ENCODE measurements around the gene SNCA.

The SNCA gene

DNA sequence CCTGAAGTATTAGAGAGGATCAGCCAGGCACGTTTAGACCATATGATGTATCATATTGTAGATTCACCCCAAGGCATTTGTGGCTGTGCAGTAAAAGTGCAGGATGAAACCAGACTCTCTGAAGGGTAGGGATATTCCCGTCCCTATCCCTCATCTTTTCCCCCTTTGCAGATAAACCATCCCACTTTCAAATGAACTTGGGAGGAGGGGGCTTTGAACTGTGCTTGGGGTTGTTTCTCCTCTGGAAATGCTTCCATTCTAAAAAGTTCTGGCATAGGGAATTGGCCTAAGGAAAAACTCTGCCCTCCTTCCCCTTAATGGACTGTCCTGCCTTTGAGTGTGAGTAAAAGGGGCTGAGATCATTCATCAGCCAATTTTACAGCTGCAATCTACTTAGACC lies 23.8 kb downstream of the SNCA start:
- DNase-seq: no peak

DNA sequence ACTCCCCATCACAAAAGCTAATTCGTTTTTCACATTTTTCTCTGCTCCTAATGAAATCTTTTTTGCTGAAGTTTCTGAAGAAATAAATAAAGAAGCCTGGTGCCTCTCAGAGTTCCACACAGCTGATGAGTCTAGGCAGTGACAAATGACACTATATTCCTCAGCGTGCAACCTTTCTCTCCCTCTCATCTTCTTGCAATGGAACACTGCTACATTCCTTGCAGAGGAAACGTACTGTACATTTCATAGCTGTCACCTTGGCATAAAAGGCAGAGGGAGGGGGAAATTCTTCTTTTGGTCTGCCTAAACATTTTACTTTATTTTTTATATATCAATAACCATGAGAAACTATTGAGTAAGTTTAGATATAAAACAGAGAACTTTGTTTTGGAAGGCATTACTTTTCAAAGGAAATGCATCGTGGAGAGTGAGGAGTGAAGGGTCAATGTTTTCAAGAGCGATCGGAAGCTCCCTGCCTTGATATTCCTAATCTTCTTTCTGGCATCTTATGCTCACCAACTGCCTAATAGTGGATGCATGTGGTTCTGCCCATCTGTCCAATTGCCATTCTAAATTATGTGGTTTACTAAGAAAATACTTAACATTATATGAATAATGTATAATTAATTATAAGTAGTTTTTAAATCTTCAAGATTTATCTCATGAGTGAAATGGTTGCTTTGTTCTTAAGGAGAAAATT lies 29.4 kb downstream of the SNCA start:
- no peak for DNase-seq

DNA sequence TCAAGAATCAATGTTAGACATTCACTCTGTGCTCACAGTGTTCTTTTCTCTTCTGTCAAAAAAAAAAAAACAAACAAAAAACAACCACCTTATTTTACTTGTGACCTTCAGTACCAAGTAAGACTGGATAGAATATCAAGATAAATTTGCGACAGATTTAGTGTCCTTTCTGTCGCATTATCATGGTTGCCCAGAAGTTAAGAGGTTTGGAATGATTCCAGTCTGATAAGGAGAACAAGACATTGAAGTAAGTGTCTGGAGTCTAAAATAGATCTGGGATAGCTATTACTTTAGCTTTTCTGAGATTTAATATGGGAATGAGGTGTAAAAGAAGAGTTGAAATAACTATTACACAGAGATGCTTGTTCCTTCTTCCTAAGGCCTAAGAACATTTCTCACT lies 31.7 kb downstream of the SNCA start:
- peak; percentile 48 for DNase-seq

DNA sequence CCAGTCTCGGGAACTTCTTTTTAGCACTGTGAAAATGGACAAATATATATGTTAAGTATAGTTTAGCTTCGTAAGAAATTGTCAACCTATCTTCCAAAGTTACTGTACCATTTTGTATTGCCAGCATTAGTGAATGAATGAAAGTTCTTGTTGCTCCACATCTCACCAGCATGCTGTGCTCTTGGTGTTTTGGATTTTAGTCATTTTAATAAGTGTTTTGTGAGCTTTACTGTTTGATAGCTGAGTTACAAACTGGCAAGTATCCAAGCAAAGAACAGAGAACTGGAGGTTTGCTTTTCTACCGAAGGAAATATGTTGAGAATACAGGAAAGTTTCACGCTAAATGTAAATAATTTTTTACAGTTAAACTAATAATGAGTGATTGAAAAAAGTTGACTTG lies 33.0 kb downstream of the SNCA start:
- DNase-seq: no peak

DNA sequence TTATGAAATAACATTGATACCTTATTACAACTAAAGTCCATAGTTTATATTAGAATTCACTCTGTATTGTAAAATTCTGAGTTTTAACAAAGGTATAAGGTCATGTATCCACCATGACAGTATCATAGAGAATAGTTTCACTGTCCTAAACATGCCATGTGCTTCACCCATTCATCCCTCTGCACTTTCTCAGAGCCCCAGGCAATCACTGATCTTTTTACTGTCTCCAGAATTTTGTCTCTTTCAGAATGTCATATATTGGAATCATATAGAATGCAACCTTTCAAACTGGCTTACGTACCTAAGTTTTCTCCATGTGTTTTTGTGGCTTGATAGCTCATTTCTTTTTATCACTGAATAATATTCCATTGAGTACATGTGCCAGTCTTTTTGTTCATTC lies 33.9 kb downstream of the SNCA start:
- DNase-seq: no peak

DNA sequence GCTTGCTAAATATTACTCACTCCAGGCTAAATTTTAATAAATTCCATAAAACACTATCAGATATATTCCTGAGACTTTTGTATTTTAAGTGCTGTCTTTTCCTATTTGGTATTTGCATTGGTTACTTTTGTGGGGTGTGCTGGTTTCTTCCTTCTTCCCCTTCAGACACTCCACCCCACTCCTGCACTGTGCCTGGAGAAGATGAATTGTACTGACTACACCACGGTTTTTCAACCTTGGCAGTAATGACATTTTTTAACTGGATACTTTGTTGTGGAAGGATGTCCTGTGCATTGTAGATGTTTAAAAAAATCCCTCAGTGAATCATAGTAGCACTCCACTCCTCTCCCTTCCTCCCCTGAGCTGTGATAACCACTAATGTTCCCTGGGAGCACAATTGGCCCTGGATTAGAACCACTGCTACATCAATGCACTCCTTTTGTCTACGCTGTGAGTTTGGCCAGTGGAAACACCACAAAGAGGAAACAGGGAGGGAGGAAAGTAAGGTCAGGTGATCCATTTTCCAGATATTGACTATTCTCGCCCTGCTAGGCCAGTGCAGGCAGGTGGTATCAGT lies 36.3 kb downstream of the SNCA start:
- no peak for DNase-seq

DNA sequence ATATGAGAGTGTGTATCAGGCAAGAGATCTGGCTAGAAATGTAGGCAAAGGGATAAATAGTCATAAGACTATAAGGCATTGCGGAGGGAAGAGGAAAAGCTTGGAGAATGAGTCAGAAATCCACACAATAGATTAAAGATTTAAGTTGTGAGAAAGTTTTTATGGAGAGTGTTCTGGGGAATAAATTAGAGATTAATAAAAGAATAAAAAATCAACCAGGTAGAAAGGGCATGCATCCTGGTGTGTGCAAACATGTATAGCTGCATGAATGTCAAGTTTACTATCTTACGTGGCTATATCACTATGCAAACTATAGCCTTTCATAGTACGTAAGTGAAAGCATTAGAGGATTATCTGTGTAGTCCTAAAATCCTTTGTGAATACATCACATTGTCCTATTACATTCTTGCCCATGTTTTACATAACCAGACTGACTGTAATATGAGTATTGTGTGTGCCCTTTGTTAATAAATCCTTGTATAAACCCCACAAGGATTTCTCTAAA lies 36.9 kb downstream of the SNCA start:
- no peak for DNase-seq

DNA sequence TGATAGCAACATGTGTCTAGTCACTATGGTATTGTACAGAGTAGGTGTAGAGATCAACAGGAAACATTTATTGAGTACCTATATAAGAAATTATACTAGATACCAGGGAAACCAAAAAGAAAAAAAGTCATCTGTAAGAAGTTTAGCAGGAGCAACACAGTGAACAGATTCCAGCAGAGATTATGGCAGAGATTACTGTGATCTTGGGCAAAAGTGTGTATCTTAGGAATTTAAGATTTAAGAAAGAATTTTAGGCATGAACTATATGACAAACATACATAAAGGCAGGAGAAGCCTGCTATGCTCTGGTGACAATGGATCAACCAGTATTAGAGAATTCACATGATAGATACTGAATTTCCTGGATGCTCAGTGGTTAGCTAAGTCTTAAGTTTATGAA lies 37.9 kb downstream of the SNCA start:
- DNase-seq: no peak

DNA sequence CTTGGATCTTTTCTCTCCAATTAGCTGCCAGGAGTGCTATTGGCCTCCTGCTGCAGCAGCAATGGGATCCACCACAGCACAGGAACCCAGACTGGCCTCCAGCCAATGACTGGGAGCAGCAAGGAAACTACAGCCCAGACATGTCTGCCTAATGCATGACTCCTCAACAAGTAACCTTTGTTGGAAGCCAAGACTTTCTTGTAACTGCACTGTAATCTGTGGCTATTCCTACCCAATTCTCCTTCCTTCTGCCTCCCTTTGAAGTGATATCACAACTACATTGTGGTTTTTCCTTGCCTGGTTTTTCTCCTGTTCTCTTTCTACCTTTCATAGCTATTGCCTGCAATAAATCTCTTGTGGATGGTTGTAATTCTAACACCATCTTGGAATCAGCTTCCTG lies 39.8 kb downstream of the SNCA start:
- no peak for DNase-seq

DNA sequence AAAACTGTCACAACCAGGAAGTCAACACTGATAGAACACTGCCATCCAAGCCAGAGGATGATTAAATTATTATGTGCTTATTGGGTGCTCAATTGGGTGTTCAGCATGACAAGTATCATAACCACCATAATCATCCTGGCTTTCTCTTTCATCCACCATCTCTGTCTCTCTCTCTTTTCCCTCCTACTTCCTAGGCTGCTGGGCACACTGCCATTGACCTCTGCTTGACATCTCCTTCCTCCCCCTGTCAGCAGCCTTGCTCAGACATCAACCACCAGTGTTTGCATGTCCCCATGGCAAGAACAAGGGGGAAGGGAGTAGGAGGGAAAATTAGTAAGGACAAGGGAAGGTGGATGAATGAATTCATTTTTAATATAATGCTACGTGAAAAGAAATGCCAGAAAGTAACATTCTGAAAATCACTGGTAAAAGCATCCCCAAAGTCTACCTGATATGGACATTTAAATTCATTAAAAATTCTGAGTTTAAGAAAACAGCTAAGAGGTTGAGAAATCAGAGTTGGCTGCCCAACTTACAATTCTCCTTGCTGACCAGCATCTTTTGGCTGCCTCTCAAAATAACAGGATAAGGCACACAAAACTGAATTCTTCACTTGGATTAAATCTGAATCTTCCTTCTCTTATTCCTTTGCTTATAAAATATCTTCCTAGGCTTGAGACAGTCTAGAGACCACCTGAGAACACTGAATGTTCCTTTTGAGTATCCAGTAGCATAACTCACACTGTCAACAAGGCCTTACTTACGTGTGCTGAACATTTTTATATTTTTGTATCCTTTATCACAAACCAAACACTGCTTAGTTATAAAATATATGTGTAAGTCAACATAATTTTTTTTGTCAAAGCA lies 48.5 kb downstream of the SNCA start:
- DNase-seq: no peak

DNA sequence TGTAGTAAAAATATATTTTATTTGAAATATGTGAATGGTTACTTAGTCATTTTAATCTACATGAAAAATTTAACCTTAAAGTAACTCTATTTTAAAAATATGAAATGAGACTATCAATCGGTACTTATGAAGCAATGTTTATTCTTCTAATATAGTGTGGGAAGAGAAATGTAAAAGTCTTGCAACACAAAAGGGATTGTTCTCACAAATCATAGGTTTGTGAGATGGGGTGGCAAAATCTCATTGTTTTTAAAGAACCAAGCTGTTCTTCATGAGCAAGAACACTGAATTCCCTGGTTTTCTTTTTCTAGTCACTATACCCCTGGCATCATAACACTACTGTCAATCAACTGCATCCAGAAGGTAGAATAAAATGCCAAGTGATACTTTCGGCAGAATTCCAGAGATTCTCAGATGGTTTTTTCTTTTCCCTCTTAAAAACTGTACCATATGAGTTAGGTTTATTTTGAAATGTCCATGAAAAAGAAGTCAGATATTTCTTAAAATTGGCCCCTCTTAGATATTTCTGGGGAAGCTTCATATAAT lies 52.2 kb downstream of the SNCA start:
- no peak for DNase-seq

DNA sequence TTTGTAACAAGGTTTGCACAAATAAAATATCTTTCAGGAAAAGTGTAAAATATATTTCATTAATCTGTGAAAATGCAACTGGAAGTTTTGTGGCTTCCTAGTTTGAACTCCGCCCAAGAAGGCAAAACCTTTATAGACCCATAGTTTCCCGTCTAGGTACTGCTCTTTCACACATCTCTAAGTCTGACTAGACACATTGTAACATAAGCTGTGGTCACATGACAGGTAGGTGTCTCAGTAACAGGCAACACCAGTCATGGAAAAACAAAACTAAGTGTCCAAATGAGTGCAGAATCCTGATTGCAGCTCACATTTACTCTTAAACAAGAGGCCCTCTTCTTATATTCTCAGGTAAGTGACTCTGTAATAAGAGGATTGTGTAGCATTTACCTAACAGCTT lies 55.6 kb downstream of the SNCA start:
- no peak for DNase-seq

DNA sequence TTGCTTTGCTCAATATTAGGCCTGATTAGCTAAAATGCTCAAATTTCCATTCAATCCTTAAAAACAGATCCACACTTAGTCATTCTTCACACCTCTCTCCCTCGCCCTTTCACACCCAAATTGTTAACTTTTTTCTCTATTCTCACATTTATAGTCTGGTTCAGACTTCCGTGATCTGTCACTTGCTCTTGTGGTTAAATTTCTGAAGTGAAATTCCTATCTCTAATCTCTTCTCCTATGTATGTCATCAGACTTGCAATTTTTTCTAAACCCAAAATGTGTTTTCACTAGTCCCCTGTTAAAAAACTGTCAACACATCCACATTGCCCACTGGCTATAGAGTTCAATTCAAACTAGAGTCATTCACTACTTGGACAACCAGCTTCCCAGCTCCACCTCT lies 63.2 kb downstream of the SNCA start:
- peak; percentile 52 for DNase-seq

DNA sequence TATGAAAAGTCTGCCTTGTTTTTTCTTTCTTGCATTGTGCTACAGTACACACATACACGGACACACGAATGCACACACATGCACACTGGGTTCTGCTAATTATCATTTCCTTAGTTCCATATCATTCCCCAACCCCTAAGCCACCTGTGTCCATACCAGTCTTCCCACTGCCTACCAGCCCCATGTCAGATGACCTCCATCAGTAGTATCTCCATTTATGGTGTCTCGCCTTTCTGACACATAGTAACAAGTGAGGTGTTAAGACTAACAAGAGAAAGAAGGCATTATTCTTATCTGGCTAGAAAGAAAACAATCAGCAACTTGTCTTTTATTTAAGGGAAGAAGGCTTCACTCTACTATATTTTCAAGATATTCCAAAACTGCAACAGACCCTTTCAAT lies 67.1 kb downstream of the SNCA start:
- no peak for DNase-seq

DNA sequence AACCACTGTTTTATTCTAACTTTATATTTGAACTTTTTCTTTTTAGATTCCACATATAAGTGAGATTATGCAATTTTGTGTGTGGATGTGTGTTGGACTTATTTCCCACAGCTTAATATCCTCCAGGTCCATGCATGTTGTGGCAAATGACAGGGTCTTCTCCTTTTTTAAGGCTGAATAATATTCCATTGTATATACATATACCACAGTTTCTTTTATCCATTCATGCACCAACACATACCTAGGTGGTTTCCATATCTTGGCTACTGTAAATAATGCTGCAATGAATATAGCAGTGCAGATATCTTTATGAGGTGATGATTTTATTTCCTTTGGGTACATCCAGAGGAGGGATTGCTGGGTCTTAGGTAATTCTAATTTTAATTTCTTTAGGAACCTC lies 69.0 kb downstream of the SNCA start:
- no peak for DNase-seq

DNA sequence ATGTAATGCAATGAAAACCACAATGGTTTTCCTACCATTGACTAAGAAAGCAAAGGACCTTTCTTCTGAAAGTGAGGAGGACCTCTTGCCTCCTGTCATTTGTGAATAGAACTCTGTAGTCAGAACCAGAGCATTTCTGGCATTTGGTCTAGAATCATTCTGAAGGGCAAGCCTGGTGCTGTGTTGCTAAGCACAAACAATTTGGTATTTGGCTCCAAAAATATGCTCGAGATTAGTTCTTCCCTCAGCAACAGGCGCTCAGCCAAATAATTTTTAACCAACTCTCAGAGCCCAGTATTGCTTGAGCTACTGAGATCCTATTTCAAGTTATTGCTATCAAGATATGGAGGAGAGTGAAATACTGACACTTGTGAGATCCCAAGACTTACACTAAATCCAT lies 71.0 kb downstream of the SNCA start:
- peak; percentile 42 for DNase-seq

DNA sequence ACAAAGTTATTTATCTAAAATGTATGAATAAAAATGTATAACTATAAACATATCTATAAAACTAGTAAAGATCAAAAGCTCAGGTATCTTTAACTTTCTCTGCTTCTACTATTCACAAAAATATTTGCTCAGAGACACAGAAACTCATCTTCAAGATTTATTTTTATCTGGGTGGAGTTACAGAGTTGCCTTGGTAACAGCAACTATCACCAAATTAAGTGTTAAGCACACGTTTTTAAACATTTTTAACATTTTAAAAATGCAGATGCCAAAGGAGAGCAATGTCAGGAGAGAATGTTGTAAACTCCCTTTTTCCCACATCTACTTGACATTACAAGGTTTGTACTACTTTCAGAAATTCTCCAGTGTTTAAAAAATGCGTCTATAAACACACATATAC lies 71.4 kb downstream of the SNCA start:
- no peak for DNase-seq

DNA sequence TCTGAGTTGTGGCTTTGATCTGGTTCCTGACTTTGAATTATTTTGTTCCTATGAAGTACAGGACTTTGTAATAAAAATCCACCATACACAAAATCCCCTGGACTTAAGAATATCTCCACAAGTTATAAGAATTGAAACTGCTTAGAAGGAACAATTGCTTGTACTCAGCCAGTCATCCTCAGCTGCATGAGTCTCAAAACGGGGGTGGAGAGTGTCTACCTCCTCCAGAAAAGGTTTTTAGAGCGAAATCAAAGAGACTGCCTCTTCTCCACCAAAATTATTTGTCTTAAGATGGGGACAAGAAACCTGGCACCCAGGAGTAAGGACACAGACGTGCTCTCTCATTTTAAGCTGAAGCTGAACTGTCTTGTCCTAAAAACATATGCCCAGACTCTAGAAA lies 74.7 kb downstream of the SNCA start:
- DNase-seq: no peak

DNA sequence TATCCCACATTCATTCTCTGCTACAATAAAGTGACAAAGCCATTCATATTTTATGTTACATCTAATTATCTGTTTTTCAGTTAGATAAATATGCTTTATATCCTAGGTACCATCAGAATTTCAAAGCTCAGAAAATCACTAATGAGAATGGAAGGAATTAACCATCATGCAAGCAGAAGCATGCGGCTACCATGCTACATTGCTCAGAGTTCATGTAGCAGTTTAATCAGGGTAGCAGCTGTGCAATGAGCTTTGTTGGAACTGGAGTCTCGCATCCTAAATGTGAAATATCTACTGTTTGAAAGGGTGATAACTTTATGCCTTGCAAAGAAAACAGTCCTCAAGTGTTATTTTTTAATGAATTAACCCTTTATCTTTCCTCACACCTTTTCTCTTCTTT lies 77.5 kb downstream of the SNCA start:
- DNase-seq: no peak

DNA sequence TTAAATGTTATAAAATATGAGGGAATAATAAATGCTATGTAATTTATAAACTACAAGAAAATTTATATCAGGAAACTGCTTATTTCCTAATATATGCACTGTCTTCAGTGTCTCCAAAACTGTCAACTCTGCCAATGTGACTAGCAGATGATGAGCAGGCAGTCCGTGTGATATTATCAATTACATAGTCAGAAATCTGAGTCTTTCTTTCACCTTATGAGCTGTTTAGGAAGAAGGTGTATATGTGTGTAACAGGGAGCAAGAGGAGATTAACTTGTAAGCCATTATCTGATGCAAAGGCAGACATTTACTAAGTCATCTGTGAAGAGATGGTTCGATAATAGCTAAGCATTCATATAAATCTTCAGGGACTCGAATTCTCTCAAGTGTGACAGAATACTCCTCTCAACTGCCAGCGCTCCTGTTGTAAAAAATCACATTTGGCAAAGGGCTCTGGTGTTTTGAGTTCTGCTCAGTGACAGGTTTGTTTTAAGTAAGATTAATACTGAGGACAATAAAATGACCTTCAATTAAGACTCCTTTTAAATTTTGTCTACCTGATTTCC lies 79.7 kb downstream of the SNCA start:
- DNase-seq: no peak

DNA sequence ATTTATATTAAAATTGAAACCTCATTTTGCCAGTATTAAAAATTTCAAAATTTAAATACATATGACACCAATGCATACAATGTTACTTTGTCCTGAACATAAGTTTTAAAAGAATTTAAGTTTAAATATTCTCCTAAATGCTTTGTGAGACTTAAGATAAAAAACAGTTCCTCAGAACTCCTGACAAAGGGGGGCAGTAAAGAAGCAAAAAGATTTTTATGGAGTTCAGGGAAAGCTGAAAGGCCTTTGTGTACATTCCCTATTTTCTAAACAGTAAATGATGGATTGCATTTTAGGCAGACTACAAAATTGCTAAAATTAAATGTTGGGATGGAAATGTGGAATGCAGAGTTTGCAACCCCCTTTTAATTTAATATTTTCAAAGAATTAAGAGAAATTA lies 81.7 kb downstream of the SNCA start:
- no peak for DNase-seq

DNA sequence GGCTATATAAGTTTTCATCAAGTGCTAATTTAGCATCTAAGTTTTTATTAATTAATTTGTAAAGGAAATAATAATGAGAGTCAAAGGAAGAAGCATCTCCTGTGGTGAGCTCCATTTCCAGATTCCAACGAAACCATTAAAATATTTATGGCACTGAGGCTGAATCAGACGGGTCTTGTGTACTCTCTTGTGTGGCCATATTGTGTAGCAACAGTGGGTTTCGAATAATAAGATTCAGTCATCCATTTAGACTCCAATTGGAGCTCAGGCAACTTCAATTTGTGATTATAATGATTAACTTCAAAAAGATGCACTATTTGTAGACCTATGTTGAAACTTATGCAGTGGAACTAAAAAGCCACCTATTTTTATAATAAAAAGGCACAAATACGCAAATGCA lies 82.4 kb downstream of the SNCA start:
- no peak for DNase-seq

DNA sequence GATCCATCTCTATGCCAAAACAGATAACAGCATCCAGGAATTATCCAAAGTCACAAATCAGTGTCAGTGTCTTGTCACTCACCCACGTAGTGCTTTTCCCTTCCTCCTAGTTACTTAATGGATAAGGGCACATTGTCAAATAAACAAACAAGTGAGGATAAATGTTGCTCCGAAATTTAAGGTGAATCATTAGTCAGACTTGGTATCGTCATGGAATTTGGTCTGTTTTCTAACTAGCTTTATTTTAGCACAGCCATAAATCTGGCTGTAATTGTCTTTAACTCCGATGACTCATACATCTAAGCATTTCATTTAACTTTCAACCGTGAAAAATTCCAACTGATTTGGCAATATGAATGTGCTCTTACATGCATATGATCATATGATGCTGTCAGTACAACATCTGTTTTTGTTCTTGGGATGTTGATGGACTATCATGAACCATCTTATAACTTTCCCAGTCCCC lies 83.3 kb downstream of the SNCA start:
- DNase-seq: no peak

Data from hematopoietic multipotent progenitor cell treated with erythropoietin and hydrocortisone succinate and interleukin-3 and kit ligand, for 6 days (in vitro differentiated cells).